ENCODE data around the gene CEBPG. TPM values are rescaled to one million over a fixed set of nuclear protein-coding genes. Genes with fewer than 3 reads are reported as not detected.

CEBPG gene
- total RNA-seq, 1 experiment from 2014 or later = 48.6 TPM

DNA sequence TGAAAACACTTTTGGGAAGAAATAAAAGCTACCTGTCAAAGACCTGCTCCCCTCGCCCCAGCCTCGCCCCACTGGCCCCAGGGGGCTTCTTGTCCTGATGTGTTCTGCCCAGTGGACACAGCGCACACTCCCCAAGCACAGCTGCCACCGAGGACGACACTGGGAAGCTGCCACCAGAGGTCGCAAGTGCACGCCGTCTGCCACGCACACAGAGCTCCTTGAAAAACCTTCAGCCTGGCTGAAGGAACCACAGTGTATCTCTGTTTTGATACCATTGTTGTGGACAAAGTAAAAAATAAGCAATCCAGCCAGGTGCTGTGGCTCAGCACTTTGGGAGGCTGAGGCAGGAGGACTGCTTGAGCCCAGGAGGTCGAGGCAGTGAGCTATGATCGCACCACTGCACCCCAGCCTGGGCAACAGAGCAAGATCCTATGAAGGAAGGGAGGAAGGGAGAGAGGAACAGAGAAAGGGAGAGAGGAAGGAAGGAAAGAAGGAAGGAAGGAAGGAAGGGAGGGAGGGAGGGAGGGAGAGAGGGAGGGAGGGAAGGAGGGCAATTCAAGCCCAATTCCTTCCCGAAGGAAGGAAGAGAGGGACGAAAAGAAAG is 57.3 kb downstream of the CEBPG start:
- Histone ChIP-seq H3K36me3 (ENCODE audit: insufficient read depth, low read length, poor library complexity, severe bottlenecking) (no peaks in the 10 kb centered on the region), H3K27me3 (replicated peaks; ENCODE audit: insufficient read depth, low read depth, low read length, poor library complexity) (no peaks in the 10 kb centered on the region), H3K27ac (ENCODE audit: low read depth, low read length, poor library complexity, severe bottlenecking) (no peak overlapping the region), H3K4me1 (ENCODE audit: insufficient read depth, low read length, poor library complexity, severe bottlenecking) (peaks cover 16% of the 10 kb centered on the region), H3K4me3 (ENCODE audit: low read depth, low read length, poor library complexity, severe bottlenecking) (no peak overlapping the region), H3K9me3 (ENCODE audit: low read depth, low read length, poor library complexity, severe bottlenecking) (no peaks in the 10 kb centered on the region)
- intact Hi-C loops (cut with micrococcal nuclease; ENCODE audit: unreplicated experiment) = loop anchor here (1.0 kb wide), 1 partner anchor 341 kb away; no protein-coding TSS in a partner anchor
- POLR2A ChIA-PET (ENCODE audit: low non-redundant PET) = no interaction called here
- BruUV-seq (replicated peaks) = no TSS peak
- peak; percentile 81 for DNase-seq (ENCODE audit: low spot score)
- CTCF ChIA-PET = interaction anchor here (0.6 to 2.0 kb wide), 9 partner anchors 12 to 347 kb away, joined by 3 to 13 read pairs (median 9); no protein-coding TSS in a partner anchor
- TF ChIP-seq, protein P1, sequence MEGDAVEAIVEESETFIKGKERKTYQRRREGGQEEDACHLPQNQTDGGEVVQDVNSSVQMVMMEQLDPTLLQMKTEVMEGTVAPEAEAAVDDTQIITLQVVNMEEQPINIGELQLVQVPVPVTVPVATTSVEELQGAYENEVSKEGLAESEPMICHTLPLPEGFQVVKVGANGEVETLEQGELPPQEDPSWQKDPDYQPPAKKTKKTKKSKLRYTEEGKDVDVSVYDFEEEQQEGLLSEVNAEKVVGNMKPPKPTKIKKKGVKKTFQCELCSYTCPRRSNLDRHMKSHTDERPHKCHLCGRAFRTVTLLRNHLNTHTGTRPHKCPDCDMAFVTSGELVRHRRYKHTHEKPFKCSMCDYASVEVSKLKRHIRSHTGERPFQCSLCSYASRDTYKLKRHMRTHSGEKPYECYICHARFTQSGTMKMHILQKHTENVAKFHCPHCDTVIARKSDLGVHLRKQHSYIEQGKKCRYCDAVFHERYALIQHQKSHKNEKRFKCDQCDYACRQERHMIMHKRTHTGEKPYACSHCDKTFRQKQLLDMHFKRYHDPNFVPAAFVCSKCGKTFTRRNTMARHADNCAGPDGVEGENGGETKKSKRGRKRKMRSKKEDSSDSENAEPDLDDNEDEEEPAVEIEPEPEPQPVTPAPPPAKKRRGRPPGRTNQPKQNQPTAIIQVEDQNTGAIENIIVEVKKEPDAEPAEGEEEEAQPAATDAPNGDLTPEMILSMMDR (conservative IDR thresholded peaks at IDR 0.05; ENCODE audit: low read depth, low read length) = peak; percentile 94
- no peak for TF ChIP-seq EZH2 (IDR thresholded peaks at IDR 0.05; ENCODE audit: borderline replicate concordance, low read depth, low read length, poor library complexity, severe bottlenecking)

DNA sequence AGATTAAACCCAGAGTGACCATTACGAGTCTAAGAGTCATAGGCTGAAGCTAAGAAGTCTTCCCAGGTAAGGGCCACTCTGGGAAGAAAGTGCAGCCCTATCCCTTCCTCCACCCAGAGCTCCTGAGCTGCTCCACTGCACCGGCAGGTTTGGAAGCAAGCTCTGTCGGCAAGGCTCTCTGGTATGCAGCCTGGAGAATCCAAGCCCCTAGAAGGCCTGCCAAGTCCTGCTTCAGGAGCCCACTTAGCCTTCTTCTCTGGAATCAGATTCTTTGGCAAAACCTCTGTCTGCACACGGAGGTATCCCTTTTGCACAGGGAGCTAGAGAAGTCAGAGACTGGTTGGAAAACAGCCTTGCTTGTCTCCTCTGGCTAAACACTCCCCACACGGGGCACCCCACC is 58.5 kb downstream of the CEBPG start:
- ChIA-PET POLR2A (ENCODE audit: low non-redundant PET) (no interaction called here), CTCF (interaction anchor here (1.2 to 1.3 kb wide), 2 partner anchors 16 to 339 kb away, joined by 3 read pairs; no protein-coding TSS in a partner anchor)
- Histone ChIP-seq H3K9me3 (ENCODE audit: low read depth, low read length, poor library complexity, severe bottlenecking) (no peaks in the 10 kb centered on the region), H3K4me1 (ENCODE audit: insufficient read depth, low read length, poor library complexity, severe bottlenecking) (peaks cover 24% of the 10 kb centered on the region), H3K36me3 (ENCODE audit: insufficient read depth, low read length, poor library complexity, severe bottlenecking) (no peaks in the 10 kb centered on the region), H3K27ac (ENCODE audit: low read depth, low read length, poor library complexity, severe bottlenecking) (no peak overlapping the region), H3K27me3 (replicated peaks; ENCODE audit: insufficient read depth, low read depth, low read length, poor library complexity) (no peaks in the 10 kb centered on the region), H3K4me3 (ENCODE audit: low read depth, low read length, poor library complexity, severe bottlenecking) (no peak overlapping the region)
- intact Hi-C loops (cut with micrococcal nuclease; ENCODE audit: unreplicated experiment) = no loop called here
- DNase-seq (ENCODE audit: low spot score) = no peak
- no TSS peak for BruUV-seq (replicated peaks)
- TF ChIP-seq, protein P1 (conservative IDR thresholded peaks at IDR 0.05; ENCODE audit: low read depth, low read length) = no peak
- no peak for TF ChIP-seq EZH2 (IDR thresholded peaks at IDR 0.05; ENCODE audit: borderline replicate concordance, low read depth, low read length, poor library complexity, severe bottlenecking)

Other genes with a start within 250 kb of the CEBPG start
- not detected in 2 replicates for gene WDR88, start 241.6 kb upstream of the CEBPG start, total RNA-seq (2021)
- gene LRP3, start 179.4 kb upstream of the CEBPG start, total RNA-seq (2021) = 39.4 and 42.0 TPM in 2 replicates
- 0.17 and 0.28 TPM in 2 replicates for gene SLC7A10, start 147.9 kb upstream of the CEBPG start, total RNA-seq (2021)
- gene CEBPA, start 71.2 kb upstream of the CEBPG start, total RNA-seq (2021) = 1.4 TPM in 2 replicates
- gene PEPD, start 148.1 kb downstream of the CEBPG start, total RNA-seq (2021) = 73.9 and 82.2 TPM in 2 replicates
- gene CHST8, start 248.2 kb downstream of the CEBPG start, total RNA-seq (2021) = 1.5 and 2.3 TPM in 2 replicates